GM18909 (cell line): ENCODE measurements around the gene KCTD19.
A peak's percentile ranks its signal among the peaks of the same experiment; 100 is the strongest.

Experiments used
- ATAC-seq: cut with Tn5 transposase; IDR thresholded peaks from one replicate; pipeline ENCODE4 v1.9.1; 2021; ENCODE audit warnings: mild to moderate bottlenecking; ENCODE audit not compliant: unreplicated experiment, poor library complexity

The KCTD19 gene

GRCh38 chr16:67264866-67265265 is 61.7 kb downstream of the KCTD19 start:
- ATAC-seq: no peak

GRCh38 chr16:67264277-67264676 is 62.3 kb downstream of the KCTD19 start:
- no peak for ATAC-seq

GRCh38 chr16:67263201-67263600 is 63.3 kb downstream of the KCTD19 start:
- no peak for ATAC-seq

GRCh38 chr16:67260426-67261063 is 66.0 kb downstream of the KCTD19 start:
- no peak for ATAC-seq

- ATAC-seq: no peak
Measured at GRCh38 chr16:67259705-67260104, 66.8 kb downstream of the KCTD19 start.

- no peak for ATAC-seq
Measured at GRCh38 chr16:67258161-67258835, 68.2 kb downstream of the KCTD19 start.

GRCh38 chr16:67257486-67258160 is 68.9 kb downstream of the KCTD19 start:
- no peak for ATAC-seq

- ATAC-seq: no peak
Measured at GRCh38 chr16:67256701-67257230, 69.8 kb downstream of the KCTD19 start.

- ATAC-seq: no peak
Measured at GRCh38 chr16:67255553-67256221, 70.9 kb downstream of the KCTD19 start.

- no peak for ATAC-seq
Measured at GRCh38 chr16:67254801-67255552, 71.6 kb downstream of the KCTD19 start.

GRCh38 chr16:67252609-67253497 is 73.7 kb downstream of the KCTD19 start:
- ATAC-seq: no peak

- ATAC-seq: no peak
Measured at GRCh38 chr16:67250045-67250327, 76.6 kb downstream of the KCTD19 start.

- no peak for ATAC-seq
Measured at GRCh38 chr16:67249178-67250044, 77.1 kb downstream of the KCTD19 start.

GRCh38 chr16:67248401-67249177 is 78.0 kb downstream of the KCTD19 start, which contains the start of gene SLC9A5:
Gene SLC9A5, plus strand, starts transcription at chr16:67248979. Its CDS starts 36 bp downstream, at chr16:67249015.
- no peak for ATAC-seq

- ATAC-seq: no peak
Measured at GRCh38 chr16:67248073-67248400, 78.5 kb downstream of the KCTD19 start.

GRCh38 chr16:67247192-67248072 is 79.1 kb downstream of the KCTD19 start, which contains the start of gene FHOD1:
Gene FHOD1, minus strand, starts transcription at chr16:67247481. Its CDS starts 71 bp downstream, at chr16:67247410.
- ATAC-seq: peak; percentile 60
